Thoracic aorta (tissue), 2 donors: ENCODE data around the gene KCNQ5. TPM values are rescaled to one million over a fixed set of nuclear protein-coding genes. Genes with fewer than 3 reads are reported as not detected.

Source experiments
- ATAC-seq: fragments of 150-250 bp; one replicate; pipeline ENCODE4 v1.8.0; 2017; ENCODE audit warnings: low read depth; ENCODE audit not compliant: insufficient number of reproducible peaks, low FRiP score
- DNase-seq: peaks from one replicate; pipeline ENCODE4 v3.0.0-alpha.2; 2020; ENCODE audit warnings: low spot score
- H3K27ac ChIP-seq, 2 donors: fragments of 200-600 bp; sonication (generic); 1 replicate in 1 of 2; 2 replicates in 1 of 2; pipeline ENCODE4 v1.5.1; 2016; ENCODE audit warnings: mild to moderate bottlenecking in 2 of 2, moderate library complexity in 2 of 2
- H3K27me3 ChIP-seq: fragments of 200-600 bp; sonication (generic); replicated peaks from 2 replicates; pipeline ENCODE4 v1.6.0; 2016; ENCODE audit warnings: mild to moderate bottlenecking; ENCODE audit not compliant: insufficient read depth
- H3K36me3 ChIP-seq: fragments of 200-600 bp; sonication (generic); one replicate; pipeline ENCODE4 v1.5.1; 2016
- H3K4me1 ChIP-seq, 2 donors: fragments of 200-600 bp; sonication (generic); 1 replicate in 1 of 2; 2 replicates in 1 of 2; pipeline versions ENCODE4 v1.5.1 to v1.6.0; 2016; ENCODE audit warnings: low read depth in 2 of 2, mild to moderate bottlenecking in 1 of 2; ENCODE audit not compliant: control insufficient read depth in 1 of 2
- H3K4me3 ChIP-seq: fragments of 200-600 bp; sonication (generic); 2 replicates; pipeline ENCODE4 v1.5.1; 2016; ENCODE audit warnings: mild to moderate bottlenecking
- H3K9me3 ChIP-seq: fragments of 200-600 bp; sonication (generic); 2 replicates; pipeline ENCODE4 v1.5.1; 2016
- CTCF ChIP-seq: fragments of 200-600 bp; sonication (generic); IDR thresholded peaks from one replicate; pipeline ENCODE4 v1.5.1; 2019; ENCODE audit warnings: antibody characterized with exemption
- total RNA-seq, 2 donors: library from RNA; depleted of rRNA; stranded (reverse); fragments of >200 nt; gene quantifications; one replicate each; pipeline versions ENCODE4 v1.1.0 to v1.2.3, GENCODE V29; 2016

KCNQ5 gene
- total RNA-seq, 2 donors from 2014 or later: 7.3 to 8.5 TPM

GRCh38 chr6:72857791-72858585, 236.1 kb downstream of the KCNQ5 start:
- DNase-seq: no peak
- H3K36me3 ChIP-seq: no peaks in the 10 kb centered on the region
- ATAC-seq: no peak
- no peaks in the 10 kb centered on the region for H3K27me3 ChIP-seq
- peak overlapping the region in 1 of 2 donors; percentile 7 for H3K27ac ChIP-seq
- no peak overlapping the region for H3K4me3 ChIP-seq
- no peak for TF ChIP-seq CTCF
- H3K4me1 ChIP-seq: peaks cover 22 to 29% of the 10 kb centered on the region in 2 donors
- H3K9me3 ChIP-seq: no peaks in the 10 kb centered on the region

DNA sequence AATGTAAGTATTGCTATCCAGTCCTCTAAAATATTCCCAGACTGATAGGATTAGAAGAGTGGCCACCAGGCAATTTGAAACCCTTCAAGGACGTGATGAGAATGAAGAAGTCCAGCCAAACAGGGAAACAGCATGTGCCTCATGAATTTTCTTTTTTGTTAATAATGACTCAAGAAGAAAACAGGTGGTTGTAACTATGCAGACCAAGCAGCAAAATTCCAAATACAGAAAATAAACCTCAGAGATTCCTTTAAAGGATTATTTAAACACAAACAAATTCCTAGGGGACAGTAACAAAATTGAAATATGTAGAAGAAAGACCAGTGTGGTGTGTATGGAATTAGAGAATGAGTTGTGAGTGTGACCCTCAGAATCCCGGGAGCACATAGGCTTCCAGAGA, 239.2 kb downstream of the KCNQ5 start:
- Histone ChIP-seq H3K4me1 (peaks cover 46 to 60% of the 10 kb centered on the region in 2 donors), H3K4me3 (no peak overlapping the region), H3K27me3 (no peaks in the 10 kb centered on the region), H3K27ac (peak overlapping the region; percentile 65 to 76), H3K9me3 (no peaks in the 10 kb centered on the region), H3K36me3 (no peaks in the 10 kb centered on the region)
- no peak for DNase-seq
- no peak for TF ChIP-seq CTCF
- no peak for ATAC-seq

GRCh38 chr6:72861935-72862432, 240.1 kb downstream of the KCNQ5 start:
- no peaks in the 10 kb centered on the region for H3K9me3 ChIP-seq
- H3K4me3 ChIP-seq: peak overlapping the region; percentile 26
- no peaks in the 10 kb centered on the region for H3K36me3 ChIP-seq
- peak overlapping the region; percentile 27 to 76 for H3K27ac ChIP-seq
- TF ChIP-seq CTCF: no peak
- no peaks in the 10 kb centered on the region for H3K27me3 ChIP-seq
- peaks cover 46 to 64% of the 10 kb centered on the region in 2 donors for H3K4me1 ChIP-seq
- DNase-seq (peak; percentile 48), ATAC-seq (peak; percentile 83)

DNA sequence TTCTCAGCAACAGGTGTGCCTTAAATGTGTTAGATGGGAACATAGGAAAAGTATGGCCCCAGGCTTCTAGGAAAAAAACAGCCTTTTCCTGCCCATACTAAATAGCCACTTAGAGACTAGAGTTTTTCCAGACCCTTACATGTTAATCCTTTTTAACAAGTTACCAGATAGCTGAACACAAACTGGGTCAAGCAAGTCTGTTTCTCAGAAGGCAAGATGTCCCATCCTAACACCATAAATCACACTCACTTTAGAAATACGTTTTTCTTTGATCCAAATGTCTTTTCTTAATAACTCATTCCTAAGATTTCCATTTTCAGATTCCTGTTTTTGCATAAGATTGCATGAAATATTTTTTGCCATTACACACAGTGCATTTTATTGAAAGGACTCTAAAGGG, 241.3 kb downstream of the KCNQ5 start:
- Histone ChIP-seq H3K4me3 (no peak overlapping the region), H3K9me3 (no peaks in the 10 kb centered on the region), H3K27ac (peak overlapping the region; percentile 27 to 76), H3K27me3 (no peaks in the 10 kb centered on the region), H3K36me3 (no peaks in the 10 kb centered on the region), H3K4me1 (peaks cover 46 to 59% of the 10 kb centered on the region in 2 donors)
- ATAC-seq: no peak
- no peak for DNase-seq
- TF ChIP-seq CTCF: no peak

- Histone ChIP-seq H3K27ac (peak overlapping the region; percentile 4 to 20), H3K4me3 (no peak overlapping the region), H3K27me3 (no peaks in the 10 kb centered on the region), H3K36me3 (no peaks in the 10 kb centered on the region), H3K4me1 (peaks cover 46 to 58% of the 10 kb centered on the region in 2 donors), H3K9me3 (no peaks in the 10 kb centered on the region)
- no peak for TF ChIP-seq CTCF
- DNase-seq: no peak
- no peak for ATAC-seq
These were observed 242.4 kb downstream of the KCNQ5 start for GRCh38 chr6:72864236-72864635.
